Measurements from ENCODE around the gene NAALADL1.

DNA sequence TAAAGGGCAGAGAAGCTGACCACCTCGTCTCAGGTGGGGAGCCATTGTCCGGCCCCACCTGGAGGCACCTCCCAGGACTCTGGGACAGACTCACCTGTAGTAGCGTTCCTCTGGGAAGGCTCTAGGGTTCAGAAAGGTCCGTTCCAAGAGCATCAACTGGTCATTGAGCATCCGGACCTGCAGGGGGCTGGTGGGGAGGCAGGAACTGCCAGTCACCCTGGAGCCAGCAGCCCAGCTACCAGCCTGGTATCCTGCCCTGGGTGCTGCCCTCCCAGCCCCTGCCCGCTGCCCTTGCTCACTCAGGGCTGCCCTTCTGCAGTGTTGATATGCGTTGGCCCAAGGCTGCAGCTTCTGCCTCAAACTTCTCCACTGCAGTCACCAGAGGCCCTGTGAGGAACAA lies 12.6 kb downstream of the NAALADL1 start:
- TF ChIP-seq, protein P1, sequence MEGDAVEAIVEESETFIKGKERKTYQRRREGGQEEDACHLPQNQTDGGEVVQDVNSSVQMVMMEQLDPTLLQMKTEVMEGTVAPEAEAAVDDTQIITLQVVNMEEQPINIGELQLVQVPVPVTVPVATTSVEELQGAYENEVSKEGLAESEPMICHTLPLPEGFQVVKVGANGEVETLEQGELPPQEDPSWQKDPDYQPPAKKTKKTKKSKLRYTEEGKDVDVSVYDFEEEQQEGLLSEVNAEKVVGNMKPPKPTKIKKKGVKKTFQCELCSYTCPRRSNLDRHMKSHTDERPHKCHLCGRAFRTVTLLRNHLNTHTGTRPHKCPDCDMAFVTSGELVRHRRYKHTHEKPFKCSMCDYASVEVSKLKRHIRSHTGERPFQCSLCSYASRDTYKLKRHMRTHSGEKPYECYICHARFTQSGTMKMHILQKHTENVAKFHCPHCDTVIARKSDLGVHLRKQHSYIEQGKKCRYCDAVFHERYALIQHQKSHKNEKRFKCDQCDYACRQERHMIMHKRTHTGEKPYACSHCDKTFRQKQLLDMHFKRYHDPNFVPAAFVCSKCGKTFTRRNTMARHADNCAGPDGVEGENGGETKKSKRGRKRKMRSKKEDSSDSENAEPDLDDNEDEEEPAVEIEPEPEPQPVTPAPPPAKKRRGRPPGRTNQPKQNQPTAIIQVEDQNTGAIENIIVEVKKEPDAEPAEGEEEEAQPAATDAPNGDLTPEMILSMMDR (tag by site-specific recombination; IDR thresholded peaks at IDR 0.05), result no peak
- no peak for TF ChIP-seq MYNN (tag by site-specific recombination; IDR thresholded peaks at IDR 0.05; ENCODE audit: borderline replicate concordance)
- TF ChIP-seq, protein P2, sequence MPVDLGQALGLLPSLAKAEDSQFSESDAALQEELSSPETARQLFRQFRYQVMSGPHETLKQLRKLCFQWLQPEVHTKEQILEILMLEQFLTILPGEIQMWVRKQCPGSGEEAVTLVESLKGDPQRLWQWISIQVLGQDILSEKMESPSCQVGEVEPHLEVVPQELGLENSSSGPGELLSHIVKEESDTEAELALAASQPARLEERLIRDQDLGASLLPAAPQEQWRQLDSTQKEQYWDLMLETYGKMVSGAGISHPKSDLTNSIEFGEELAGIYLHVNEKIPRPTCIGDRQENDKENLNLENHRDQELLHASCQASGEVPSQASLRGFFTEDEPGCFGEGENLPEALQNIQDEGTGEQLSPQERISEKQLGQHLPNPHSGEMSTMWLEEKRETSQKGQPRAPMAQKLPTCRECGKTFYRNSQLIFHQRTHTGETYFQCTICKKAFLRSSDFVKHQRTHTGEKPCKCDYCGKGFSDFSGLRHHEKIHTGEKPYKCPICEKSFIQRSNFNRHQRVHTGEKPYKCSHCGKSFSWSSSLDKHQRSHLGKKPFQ (tag by site-specific recombination; IDR thresholded peaks at IDR 0.05), result no peak
- TF ChIP-seq ZNF221 (tag by site-specific recombination; IDR thresholded peaks at IDR 0.05; ENCODE audit: borderline replicate concordance), result no peak
- TF ChIP-seq, protein P3, sequence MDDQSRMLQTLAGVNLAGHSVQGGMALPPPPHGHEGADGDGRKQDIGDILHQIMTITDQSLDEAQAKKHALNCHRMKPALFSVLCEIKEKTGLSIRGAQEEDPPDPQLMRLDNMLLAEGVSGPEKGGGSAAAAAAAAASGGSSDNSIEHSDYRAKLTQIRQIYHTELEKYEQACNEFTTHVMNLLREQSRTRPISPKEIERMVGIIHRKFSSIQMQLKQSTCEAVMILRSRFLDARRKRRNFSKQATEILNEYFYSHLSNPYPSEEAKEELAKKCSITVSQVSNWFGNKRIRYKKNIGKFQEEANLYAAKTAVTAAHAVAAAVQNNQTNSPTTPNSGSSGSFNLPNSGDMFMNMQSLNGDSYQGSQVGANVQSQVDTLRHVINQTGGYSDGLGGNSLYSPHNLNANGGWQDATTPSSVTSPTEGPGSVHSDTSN (CRISPR knock-in tag; IDR thresholded peaks at IDR 0.05), result no peak
- no peak for TF ChIP-seq ZNF416 (tag by site-specific recombination; IDR thresholded peaks at IDR 0.05)
- TF ChIP-seq ZNF302 (tag by site-specific recombination; IDR thresholded peaks at IDR 0.05; ENCODE audit: low read depth), result no peak

Measured in HEK293 (cell line).